GM19452 (cell line): ENCODE data around the gene FXYD3.
"Not testable (repeated sequence)": the region's sequence is repeated elsewhere in the genome, so short reads cannot be mapped to it uniquely, and the experiment has no call there.

Experiments
- ATAC-seq: cut with Tn5 transposase; IDR thresholded peaks from one replicate; pipeline ENCODE4 v1.9.1; 2021; ENCODE audit not compliant: unreplicated experiment

FXYD3 gene

DNA sequence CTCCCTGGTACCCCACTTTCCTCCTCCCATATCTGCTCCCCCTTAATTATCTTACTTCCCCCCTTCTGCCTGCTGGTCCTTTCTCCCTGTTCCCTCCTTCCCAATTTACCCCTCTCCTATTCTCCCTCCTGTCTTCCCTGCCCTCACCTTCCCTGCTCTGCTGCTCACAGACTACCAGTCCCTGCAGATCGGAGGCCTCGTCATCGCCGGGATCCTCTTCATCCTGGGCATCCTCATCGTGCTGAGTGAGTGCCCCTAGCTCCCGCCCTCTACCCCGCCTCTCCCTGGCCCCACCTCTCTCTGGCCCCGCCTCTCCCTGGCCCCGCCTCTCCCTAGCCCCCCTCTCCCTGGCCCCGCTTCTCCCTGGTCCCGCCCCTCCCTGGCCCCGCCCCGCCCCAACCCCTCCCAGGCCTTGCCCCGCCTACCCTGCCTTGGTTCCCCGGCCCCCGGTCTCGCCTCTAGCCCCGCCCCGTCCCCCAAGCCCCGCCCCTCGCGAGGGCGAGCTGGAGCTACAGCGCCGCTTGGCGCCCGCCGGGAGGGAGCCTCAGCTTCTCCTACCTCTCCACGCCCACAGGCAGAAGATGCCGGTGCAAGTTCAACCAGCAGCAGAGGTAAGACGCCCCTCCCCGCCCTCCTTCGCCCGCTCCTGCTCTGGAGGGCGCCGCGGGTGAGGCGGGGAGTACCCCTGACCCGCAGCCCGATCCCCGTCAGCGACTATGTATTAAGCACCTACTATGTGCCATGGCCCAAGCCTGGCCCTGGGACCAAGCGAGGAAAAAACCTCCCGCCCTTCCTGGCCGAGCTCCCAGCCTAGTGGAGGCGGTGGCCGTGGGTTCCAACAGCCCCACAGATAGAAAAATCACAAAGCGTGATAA lies 25.6 kb downstream of the FXYD3 start:
- peak; percentile 74 for ATAC-seq

DNA sequence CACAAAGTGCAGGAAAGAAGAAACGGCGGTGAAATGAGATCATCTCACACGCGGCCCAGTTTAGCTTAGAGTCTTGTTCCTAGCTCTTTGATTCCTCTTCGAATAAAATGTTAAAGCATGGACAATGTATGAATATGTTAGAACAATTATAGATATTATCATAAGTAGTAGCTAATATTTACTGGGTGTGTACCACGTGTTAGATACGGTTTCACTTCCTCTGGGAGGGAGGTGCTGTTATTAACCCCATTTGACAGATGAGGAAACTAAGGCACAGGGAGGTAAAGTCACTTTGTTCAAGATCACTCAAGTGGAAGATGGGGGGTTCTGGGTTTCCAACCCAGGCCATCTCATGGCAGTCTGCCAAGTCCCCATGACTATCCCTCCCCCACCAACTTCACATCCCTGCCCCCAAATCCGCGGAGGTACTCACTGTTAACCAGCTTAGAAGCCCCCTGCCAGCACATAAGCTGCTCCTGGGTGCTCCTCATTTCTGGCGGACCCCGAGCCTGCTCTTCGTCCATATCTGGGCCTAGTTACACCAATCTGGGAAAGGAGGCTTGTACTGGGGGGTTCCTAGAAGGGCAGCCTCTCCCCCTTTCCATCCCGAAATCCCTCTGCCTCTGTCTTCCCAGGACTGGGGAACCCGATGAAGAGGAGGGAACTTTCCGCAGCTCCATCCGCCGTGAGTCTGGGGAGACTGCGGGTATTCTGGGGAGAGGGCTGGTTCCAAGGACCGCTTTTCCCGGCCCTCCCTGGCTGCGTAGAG lies 26.4 kb downstream of the FXYD3 start:
- ATAC-seq, result no peak

DNA sequence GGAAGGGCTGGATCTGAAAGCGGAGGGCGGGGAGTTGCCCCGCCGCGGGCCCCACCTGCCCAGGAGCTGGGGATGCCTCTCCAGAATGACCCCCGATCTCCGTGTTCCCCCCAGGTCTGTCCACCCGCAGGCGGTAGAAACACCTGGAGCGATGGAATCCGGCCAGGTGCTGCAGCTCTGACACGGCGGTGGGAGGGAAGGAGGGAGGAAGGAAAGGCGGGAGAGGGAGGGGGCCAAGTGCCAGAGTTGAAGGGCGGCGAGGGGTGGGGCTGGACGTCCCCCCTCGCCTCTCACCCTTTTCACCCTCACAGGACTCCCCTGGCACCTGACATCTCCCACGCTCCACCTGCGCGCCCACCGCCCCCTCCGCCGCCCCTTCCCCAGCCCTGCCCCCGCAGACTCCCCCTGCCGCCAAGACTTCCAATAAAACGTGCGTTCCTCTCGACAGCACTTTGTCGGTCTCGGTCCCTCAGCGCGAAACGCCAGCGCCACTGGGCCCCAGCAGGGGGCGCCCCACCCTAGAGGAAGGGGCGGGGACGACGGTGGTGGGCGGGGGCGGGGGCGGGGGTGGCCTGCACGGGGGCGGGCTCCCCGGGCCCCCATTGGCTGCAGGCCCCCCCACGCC lies 27.1 kb downstream of the FXYD3 start:
- no peak for ATAC-seq

DNA sequence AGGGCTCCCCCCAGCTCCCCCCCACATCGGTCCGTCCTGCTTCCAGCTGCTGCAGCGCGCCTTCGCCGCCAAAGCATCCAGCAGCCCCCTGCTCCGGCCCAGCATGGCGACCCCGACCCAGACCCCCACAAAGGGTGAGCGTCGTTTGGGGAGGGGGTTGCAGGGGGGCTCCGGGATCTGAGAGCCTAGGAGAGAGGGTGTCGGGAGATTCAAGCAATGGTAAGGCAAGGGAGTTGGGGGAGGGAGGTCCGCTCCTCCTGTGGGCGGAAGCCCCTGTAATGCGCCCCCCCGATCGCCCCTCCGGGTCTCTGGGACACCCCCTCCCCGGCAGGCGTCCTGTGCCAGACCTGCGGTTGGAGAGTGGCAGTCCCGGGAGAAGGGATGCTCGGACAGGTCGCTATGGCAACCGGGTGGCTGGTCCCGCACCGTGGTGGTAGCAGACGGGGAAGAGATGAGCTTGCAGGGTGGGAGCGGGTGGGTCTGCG lies 27.6 kb downstream of the FXYD3 start, which contains the start of gene FXYD7:
Gene FXYD7 (plus strand): TSS at position 25 of the 485 bp plus-strand sequence. CDS start 79 bp downstream, at position 104.
- ATAC-seq, result no peak

DNA sequence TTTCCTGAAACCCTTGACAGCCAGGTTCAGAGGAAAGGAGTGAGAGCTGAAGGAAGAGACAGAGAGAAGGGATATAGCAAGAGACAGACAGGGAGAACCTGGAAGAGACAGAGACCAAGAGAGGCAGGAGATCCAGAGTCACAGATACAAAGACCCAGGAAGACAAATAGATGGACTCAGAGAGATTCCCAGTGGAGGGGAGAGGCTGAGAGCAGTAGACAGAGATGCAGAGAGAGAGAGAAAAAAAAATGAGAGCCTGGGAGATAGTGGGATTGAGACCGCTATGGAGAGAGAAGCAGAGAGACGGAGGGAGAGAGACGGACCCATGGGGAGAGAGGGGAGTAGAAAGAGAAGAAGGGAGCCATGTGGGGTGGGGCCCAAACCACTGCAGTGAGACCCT lies 28.2 kb downstream of the FXYD3 start:
- no peak for ATAC-seq

DNA sequence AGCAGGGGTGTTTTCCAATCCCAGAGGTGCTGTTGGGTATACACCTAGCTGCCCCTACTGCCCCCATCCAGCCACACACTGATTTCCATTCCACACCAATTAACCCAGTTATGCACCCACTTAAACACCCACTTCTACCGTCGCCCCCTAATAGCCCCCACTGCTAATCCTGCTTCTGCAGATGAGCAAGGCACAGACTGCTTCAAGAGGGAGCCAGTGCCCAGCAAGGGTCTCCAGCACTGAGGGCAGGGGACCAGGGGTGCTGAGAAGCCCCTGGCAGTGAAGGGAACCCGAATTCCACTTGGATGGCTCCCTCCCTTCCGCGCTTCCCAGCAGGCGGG lies 28.6 kb downstream of the FXYD3 start:
- ATAC-seq, result no peak

DNA sequence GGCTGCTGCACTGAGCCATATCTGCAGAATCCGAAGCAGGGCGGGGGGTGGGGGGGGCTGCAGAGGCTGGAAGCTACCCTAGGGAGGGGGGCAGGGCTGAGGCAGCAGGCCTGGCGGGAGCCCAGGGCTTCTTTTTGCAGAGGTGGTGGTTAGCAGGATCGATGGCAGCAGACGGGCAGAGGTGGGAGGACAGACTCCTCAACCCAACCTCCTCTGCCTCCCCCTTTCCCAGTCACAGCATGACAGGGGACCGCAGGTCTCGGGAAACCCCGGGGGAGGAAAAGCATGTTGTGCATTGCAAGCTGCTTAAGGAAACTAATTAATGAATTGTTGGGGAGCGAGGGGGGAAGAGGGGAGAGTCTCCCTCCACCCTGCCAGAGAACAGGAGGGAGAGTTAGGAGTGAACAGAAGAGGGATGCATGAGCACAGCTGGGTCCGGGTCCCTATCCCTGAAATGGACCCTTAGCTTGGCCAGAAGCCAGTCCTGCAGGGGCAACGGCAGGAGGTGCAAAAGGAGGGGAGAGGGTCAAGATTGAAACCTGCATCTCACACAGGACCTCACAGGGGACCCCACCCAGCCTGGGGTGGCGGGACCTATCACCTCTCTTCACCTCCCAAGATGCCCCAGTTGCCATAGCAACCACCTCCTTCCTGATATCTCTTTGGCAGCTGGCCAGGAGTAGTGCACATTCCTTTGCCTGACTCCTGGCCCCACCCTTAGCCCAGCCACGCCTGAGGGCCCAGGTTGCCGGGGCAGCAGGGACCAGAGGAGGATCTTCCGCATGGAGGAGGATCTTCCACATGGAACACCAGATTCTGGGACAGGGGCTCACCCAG lies 29.2 kb downstream of the FXYD3 start:
- ATAC-seq, result no peak

DNA sequence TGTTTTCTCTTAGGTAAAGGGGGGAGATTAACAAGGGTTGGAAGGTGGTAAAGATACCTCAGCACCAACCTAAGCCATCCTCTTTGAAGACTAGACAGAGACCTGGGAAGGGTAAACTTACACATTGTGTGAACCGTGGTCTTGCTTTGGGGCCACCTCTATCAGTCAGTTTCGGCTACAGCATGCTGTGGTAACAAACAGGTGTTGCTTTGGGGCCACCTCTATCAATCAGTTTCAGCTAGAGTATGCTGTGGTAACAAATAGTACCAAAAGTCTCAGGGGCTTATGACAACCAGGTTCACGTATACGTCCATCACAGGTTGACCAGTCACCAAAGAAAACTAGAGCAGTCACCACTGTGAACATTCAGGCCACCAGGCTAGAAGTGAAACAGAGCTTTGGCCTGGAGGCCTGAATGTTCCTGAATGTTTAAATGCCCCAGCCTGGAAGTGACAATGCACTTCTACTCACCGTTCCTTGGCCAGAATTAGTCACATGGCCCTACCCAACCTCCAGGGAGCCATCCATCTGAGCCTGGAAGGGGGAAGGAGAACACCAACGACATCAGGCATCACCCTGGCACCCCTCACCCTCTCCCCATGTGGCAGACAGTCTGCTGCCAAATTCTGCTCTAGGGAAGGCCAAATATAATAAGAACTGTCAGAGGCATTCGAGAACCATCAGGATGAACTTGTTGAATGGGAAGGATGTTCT lies 31.3 kb downstream of the FXYD3 start:
- ATAC-seq, result no peak

DNA sequence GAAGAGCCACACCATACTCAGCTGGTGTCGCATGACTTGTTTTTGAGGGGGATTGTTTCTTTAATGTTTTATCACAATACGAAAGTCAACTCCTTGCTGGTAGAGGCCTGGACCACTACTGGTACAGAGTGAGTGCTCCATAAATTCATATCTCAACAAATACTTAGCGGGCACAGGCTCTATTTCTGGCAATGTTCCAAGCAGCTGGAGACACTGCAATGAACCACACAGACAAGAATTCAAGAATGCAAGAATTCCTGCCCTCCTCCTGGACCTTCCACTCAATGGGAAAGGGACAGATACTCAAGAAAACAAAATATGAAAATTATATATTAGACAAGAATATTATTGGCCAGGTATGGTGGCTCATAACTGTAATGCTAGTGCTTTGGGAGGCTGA lies 33.8 kb downstream of the FXYD3 start:
- ATAC-seq, result no peak

DNA sequence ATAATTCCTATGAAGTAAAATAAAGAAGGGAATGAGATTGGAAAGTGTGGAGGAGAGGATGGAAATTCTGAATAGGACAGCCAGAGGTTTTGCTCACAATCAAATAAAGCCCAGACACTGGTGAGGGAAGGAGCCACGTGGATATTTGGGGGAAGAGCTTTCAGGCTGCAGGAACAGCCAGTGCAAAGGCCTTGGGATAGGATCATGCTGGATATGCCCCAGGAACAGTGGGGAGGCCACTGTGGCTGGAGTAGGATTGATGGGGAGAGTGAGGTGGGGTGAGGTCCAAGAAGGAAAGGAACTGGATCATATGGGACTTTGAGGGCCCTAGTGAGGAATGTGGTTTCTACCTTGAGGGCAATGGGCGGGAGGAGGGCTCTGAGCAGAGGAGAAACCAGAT lies 34.8 kb downstream of the FXYD3 start:
- ATAC-seq, result no peak

DNA sequence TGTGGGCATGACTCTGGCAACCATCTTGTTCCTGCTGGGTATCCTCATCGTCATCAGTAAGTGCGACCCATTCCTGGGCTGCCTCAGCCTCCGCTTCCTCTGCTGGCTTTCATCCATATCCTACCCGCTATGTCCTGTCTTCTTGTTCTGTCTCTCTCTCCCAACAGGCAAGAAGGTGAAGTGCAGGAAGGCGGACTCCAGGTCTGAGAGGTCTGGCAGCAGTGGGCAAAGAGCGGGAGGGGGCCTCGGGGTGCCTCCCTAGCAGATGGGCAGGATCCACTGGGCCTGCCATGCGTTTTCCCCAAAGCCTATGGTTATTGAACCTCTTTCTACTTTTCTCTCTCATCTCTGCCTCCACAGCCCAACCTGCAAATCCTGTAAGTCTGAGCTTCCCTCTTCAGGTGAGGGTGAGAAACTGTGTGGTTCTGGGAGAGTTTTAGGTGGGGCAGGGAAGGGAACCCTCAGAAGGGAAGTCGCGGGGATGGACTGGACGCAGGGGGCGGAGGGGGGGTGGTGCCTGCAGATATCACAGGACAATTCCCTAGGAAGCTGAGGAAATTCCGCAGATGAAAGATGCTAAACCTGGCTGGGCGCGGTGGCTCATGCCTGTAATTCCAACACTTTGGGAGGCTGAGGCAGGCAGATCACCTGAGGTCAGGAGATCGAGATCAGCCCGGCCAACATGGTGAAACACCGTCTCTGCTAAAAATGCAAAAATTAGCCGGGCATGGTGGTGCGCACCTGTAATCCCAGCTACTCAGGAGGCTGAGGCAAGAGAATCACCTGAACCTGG lies 35.8 kb downstream of the FXYD3 start:
- no peak for ATAC-seq

DNA sequence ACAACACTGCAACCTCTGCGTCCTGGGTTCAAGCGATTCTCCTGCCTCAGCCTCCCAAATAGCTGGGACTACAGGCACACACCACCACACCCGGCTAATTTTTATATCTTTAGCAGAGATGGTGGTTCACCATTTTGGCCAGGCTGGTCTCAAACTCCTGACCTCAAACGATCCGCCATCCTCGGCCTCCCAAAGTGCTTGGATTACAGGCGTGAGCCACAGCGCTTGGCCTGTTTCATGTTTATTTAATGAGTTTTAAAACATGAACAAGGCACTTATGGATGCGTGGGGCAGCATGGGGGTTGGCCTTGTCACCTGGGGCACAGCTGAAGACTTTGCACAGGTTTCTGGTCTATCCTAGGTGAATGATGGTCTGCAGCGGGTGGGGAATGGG lies 37.5 kb downstream of the FXYD3 start:
- not testable (repeated sequence) for ATAC-seq

DNA sequence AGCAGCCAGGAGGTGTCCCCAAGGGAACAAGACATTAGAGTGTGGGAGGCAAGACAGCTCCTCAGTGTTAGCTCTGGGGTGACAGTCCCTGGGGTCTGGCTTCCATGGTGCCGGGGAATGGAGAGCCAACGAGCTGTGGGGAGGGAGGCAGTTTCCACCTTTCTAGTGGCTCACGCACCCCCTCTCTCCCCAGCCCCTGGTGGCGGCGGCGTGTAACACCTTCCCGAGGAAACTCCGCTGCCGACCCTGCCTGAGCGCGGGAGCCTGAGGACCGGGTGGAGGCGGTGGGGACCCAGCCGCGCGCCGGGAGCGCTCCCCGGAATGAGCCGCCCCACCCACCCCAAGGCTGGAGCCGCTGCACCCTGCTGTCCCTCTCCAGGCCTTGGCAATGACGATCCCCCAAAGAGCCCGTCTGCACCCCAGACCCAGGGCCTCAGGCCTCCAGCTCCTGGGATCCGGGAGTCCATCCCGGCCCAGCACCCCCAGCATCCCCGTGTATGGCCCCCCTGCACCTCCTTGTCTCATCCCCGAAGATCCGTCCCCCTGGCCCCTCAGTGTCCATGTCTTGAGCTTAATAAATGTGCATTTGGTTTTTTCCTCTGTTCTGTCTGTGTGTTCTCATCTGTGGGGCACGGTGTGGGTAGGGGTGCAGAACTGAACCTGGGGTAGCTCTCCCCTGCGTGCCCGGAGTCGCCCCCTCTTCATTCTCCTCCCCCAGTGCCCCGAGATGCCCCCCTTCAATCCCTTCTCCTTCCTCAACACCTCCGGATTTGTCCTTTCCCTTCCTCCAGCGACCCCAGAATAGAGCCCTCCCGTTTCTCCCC lies 38.3 kb downstream of the FXYD3 start:
- ATAC-seq, result no peak

DNA sequence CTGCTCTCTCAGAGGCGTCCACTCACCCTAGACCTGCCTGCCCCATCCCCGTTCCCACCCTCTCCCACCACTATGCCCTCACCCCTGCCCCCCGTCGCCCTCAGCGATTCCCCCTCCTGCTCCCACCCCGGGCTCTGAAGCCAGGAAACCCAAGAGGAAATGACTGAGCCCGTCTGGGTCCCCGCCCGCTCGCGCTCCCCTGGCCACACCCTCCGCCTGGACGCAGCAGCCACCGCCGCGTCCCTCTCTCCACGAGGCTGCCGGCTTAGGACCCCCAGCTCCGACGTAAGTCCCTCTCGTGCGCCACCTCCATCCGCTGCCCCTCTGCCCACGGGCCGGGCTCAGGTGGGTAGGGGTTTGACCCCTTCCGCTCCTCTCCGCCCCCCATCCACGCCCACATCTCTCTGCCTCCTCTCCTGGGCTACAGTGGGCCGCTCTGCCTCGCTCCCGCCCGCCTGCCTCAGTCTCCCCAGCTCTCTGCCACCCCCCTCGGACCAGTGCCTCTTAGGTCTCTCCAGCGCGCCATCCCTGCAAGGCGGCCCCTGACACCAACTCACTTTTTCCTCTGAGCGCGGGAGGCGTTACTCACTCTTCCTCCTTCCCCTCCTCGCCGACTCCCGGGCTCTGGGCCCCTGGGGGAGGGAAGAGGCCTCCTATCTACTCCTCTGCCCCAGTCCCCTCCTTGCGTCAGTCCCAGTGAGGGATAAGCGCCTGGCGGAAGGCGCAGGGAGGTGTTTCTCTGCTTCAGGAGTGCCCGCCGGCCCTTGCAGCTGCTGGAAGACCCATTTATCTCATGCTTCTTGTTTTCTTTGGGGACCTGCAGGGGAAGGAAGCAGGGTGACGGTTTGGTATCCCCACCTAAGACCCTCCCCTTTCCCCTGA lies 39.1 kb downstream of the FXYD3 start, which contains the start of gene FXYD5:
Gene FXYD5 (plus strand): TSS at position 211 of the 882 bp plus-strand sequence. CDS start 816 bp downstream, outside the sequence.
- no peak for ATAC-seq

DNA sequence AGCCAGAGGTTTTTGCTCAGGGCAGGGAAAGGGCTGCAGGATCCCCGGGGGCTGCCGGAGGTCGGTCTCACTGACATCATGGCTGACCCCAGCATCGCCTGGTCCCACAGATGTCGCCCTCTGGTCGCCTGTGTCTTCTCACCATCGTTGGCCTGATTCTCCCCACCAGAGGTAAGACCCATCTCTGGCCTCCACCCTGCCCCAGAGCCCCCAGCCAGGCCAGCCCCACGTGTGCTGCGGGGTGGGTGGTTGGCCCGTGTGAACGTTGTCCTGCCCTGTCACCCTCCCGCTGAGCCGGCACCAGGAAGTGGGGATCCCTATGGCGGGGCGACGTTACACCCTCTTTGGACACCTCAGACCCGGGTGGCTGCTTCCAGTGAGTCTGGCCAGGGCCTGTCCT lies 39.8 kb downstream of the FXYD3 start:
- no peak for ATAC-seq

DNA sequence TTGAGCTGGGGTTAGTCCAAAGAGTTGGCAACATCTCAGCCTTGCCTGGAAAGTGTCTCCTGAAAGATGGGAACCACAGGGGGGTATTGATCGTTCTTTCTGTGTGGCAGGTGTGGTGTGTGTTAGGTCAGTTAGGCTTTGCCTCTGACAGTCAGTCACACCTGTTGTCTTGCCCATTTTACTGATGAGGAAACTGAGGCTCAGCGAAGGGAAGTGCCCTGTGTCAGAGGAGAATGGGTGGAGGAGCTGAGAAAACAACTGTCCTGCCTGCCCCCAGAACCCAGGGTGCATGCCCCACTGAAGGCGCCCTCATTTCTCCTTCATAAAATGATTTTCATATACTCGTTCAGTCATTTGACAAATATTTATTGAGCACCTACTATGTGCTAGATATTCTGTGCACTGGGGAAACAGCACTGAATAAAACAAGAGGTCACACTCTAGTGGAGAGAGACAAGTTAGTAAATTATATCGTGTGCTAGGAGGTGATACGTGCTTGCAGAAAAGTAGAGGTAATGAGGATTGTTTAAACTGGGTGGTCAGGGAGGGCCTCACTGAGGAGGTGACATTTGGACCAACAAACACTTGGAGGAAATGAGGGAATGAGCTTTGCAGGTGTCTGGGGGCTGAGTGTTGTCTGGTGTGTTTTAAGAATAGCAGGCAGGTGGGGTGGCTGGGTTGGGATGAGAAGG lies 40.5 kb downstream of the FXYD3 start:
- no peak for ATAC-seq

DNA sequence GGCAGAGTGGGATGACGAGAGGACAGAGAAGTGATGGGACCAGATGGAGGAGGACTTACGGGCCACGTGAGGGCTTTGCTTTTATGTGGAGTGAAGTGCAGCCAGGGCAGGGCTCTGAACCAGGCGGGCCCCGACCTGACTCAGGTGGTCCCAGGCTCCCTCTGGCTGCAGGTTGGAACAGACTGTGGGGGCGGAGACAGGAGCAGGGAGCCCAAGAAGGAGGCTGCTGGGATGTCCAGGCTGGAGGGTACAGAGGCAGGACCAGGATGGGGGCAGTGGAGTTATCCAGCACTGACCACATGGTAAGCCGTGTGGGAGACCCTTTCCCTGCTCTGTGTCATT lies 41.0 kb downstream of the FXYD3 start:
- ATAC-seq, result no peak
